Globus pallidus (tissue), 1 donor: ENCODE data around the gene CPN1.
"Not testable (repeated sequence)": the region's sequence is repeated elsewhere in the genome, so short reads cannot be mapped to it uniquely, and the experiment has no call there.

Source experiments
- DNase-seq: peaks from one replicate; pipeline ENCODE4 v3.0.0-alpha.2; 2015; ENCODE audit warnings: low spot score

Gene CPN1

DNA sequence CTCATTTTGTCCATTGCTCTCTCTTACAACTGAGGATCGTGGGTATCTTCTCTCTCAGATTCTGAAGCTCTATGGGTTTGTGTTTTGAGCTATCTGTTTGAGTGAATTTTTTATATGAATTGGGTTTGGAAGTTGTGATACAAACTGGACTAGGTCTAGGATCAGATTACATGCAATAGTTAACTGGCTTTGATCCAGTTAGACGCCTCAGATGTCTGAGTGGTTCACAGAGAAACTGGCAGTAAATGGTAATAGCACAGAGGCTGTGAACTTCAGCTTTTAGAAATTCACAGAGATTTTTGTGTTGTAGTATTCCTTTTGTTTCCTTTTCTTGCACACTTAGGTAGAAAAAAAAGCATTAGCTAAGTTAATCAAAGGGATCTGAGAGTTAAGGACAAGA, 59.3 kb downstream of the CPN1 start:
- DNase-seq = no peak

DNA sequence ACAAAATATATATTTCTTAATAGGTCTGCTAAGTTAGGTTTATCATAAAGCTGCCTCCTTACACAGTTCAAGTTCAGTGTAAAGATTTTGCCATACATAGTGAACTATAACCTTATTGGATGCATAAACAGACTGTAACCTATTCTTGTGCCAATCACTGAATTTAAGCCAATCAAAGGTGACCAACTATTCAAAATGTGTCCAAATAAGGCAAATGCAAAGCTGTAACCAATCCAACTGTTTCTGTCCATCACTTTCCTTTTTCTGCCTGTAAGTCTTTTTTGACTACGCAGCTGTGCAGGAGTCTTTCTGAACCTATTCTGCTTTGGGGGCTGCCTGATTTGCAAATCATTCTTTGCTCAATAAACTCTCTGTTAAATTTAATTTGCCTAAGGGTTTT, 60.3 kb downstream of the CPN1 start:
- no peak for DNase-seq

DNA sequence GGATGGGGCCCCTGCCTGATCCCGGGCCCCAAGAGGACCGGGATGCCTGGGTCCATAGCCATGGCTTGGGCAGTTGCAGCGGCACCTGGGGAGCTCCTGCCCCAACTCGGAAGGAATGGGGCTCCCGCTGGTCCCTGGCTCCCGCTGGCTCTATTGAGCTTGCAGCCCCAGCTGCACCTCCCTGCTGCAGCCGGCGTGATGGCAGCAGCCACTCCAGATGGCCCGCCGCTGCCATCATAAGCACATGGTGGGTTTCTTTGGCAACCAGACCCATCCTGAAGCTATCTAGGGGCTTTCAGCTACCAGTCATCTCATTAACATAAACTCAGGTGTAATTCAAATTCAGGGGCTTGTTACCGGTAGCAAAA, 60.8 kb downstream of the CPN1 start:
- no peak for DNase-seq

DNA sequence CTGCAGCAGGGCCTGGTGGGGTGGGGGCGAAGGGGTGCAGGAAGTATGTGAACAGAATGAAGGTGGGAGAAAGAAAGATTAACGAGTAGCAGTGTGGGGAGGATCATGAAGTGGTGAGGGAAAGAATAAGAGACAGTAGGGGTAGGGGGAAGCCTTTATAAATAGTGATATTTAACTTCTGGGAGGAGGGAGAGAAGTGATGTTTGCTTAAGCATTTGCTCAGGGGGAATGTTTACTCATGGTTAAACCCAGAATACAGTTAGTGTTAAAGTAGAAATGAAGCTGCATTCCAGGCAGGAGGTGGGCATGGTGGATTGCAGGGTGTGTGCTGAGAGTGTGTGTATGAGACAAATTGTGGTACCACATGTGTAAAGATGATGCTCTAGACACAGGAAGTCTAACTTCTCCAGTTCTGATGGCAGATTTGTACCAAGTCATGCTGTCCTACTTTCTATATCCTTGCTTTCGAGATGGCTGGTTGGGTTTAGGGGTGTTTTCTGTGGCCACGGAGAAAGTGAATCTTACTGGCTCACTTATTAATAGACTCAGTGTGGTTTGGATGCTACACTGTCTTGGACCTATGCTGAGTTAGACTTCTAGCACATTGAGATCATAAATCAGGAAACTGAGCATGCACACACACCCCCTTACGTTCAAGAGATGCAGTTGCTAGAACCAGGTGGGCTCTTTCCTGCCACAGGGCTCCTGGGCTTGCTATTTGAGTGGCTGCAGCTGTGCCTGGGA, 61.4 kb downstream of the CPN1 start:
- no peak for DNase-seq

DNA sequence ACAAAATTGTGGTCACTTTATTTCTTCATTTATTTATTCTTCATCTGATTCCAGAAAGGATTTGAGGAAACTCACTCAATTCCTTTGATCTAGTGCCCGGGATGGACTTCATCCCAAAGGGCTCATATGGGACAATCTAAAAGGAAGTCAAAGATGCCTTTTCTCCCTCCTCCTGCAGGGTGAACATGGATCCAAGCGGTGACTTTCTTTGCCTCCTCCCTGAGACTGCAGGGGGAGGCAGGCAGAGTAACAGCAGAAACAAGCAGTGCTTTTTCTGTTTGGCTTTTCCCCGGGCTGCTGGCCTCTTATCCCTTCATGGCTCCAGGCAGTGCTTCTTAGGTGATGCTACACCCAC, 61.9 kb downstream of the CPN1 start:
- DNase-seq = no peak

DNA sequence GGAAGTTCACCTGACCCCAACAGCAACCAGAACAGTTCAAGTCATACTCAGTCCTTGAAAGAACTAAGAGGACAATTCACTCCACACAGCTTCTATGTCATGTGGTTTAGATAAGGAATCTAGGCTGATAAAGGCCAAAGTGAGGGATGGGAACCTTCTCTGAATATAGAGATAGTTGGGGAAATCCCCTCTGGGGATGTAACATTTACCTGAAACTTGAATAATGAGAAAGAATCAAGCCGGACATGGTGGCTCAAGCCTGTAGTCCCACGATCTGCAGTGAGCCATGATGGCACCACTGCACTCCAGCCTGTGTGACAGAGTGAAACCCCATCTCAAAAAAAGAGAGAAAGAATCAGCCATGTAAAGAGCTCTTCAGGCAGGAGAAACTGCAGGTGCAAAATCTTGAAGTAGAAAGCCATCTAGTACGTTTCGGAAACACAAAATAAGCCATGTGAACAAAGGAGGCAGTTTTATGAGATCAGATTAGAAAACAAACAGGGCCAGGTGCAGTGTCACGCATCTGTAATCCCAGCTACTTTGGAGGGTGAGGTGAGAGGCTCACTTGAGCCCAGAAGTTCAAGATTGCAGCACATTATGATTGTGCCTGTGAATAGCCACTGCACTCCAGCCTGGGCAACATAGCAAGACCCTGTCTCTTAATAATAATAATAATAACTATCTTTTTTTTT, 67.5 kb downstream of the CPN1 start:
- DNase-seq = no peak

DNA sequence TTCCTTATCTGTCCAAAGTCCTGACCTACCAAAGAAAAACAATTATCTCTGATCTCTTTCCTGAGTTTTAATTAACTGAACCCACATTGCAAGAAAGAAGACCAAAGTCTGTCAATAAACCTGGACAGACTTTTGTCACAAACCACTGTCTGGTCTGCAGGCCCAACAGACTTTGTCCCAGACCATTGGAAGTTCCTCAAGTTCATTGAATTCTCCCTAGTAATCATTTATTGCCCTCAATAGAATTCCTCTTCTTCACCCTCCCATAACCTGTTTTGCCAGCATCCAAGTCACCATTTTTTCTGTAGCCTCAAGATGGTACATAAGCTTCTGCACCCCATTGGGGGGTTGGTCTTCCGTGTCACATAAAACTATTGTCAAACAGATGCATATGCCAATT, 68.0 kb downstream of the CPN1 start:
- DNase-seq = no peak

DNA sequence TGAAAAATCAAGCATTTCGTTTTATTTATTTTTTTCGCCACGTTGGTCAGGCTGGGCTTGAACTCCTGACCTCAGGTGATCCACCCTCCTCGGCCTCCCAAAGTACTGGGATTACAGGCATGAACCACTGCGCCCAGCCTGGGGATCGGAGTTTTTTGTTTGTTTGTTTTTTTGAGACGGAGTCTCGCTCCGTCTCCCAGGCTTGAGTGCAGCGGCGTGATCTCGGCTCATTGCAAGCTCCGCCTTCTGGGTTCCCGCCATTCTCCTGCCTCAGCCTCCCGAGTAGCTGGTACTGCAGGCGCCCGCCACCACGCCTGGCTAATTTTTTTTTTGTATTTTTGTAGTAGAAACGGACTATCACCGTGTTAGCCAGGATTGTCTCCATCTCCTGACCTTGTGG, 69.8 kb downstream of the CPN1 start:
- DNase-seq = not testable (repeated sequence)

DNA sequence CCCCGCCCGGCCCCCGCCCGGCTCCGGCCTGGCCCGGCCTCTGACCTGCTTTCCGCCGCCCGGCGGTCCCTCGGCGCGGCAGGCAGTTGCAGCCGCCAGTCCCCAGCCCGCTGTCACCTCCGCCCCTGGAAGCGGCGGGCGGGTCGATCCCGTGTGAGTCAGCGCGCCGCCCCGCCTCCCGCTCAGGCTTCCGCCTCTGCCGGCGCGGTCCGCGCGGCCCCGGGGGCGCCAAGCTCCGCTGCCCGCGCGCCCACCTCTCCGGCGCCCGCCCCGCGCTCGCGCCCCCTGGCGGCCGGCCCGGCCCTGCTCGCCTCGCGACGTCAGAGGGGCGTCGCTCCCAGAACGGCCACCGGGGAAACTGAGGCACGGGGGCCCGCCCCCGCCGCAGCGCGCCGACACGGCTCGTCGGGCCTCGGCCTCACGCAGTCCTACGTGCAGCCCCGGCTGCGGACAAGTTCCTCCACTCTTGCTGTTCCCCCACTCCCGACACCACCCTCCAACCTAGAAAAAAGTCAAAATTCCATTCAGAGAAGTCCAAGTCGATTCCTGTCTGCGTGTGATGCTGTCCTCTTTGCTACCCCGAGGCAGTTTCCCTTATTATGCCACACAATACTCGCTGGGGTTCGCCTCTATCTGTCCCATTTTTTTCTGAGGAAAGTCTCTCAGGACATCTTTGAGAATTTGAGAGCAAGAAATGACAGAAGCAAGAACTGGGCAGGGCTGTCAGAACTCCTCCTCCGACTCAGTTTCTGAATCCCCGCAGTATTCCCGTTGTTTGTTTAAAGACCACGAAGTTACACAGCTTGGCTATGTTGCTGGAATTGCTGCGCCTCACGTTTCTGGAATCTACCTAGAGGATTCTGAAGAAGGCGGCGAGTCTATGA, 71.6 kb downstream of the CPN1 start, which contains the start of gene DNMBP:
TSS of gene DNMBP (minus strand) at position 155 of the 884 bp plus-strand sequence. CDS start 37,823 bp downstream, outside the sequence.
- peak; percentile 62 for DNase-seq

DNA sequence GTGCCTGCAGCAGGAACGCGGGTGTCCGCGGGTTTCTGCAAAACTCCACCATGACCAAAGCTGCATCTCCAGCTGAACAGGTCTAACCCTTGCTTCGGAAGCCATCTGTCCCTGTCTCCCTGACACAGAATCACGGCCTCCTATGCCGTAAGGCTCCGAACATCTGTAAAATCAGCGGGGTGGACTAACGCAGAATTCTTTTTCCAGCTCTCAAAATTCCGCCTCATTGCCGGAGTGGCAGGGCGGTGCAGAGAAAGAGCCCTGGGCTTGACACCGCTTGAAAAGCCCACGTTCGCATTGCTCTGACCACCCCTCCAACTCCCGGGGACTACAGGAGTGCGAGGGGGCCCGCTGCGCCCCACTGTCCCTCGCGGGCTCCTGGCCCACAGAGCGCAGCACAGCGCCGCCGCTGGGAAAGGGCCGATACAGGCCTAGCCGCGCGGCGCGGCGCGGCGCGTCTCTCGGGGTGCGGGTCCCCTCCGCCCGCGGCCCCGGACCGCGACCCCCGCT, 72.3 kb downstream of the CPN1 start:
- peak; percentile 45 for DNase-seq

DNA sequence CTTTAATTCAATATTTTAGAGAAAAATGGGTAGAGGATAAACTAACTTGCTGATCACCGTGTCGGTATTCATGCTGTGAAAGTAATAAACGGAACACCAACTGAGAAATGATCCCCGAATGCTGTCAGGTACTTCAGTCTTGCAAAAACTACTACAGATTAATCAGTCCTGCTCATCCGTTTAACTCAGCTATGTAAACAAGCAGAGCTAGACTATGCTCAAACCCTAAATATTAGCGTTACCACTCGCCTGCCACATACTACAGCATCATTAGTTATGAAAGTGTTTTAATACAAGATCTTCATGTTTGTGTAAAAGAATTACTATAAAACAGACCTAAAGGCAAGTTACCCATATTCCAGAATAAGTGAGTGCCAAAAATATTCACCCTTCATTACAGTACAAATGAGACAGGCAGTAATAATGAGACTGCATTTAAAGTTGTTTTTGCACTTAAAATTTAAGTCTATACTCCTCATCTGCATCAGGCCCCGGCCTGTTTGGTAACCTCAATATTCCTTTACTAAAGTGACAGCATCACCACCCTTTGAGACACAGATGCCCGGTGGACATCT, 72.9 kb downstream of the CPN1 start:
- DNase-seq = peak; percentile 3

DNA sequence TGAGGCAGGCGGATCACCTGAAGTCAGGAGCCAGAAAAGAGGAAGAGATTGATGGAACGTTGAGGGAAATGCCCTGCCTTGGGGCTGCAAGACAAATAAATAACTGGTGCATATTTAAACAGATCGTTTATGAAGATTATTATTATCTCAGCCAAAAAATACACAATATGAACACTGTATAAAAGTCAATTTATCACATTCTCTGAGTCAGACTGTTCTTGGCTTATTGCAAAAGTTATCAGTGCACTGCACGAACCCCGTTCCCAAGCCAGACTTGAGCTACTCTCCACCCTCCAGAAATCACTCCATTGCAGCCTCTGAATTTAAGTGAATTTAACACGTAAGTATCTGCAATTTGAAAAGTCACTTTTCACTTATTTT, 73.5 kb downstream of the CPN1 start:
- DNase-seq = no peak

DNA sequence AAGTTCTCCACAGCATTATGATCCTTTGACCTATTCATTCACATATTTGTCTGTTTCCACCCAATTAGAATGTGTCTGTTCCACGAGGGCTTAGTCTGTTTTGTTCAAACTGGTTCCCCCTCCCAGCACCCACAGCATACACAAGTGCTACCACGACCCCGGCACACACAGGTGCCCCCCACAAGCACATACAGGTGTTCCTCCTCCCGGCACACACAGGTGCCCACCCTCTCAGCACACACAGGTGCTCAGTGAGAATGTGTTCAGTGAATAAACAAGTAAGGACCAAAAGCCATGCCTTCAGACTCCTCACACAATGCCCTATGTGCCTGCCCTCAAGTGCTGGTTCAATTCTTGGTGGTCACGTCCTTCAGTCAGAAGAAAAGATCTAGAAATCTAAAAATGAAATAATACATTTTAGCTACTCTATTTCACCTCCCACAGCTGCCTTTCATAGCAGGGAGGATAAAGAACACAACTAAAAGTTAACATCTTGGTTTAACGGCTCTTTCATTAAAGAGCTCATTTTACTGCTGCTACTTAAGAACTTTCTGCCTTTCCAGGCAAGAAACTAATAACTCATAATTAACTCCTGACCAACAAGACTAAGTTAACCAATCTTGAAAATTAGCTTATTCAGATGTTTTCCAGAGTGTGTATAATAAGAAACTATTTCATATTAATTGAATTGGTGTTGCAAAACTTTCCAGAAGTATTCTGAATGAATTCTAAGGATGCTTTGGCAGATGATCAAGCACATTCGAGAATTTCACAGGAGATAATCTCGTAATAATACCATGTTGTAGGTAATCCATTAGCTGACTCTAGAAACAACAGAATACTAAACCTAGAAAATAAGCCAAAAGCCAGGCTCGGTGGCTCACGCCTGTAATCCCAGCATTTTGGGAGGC, 74.2 kb downstream of the CPN1 start:
- DNase-seq = no peak

DNA sequence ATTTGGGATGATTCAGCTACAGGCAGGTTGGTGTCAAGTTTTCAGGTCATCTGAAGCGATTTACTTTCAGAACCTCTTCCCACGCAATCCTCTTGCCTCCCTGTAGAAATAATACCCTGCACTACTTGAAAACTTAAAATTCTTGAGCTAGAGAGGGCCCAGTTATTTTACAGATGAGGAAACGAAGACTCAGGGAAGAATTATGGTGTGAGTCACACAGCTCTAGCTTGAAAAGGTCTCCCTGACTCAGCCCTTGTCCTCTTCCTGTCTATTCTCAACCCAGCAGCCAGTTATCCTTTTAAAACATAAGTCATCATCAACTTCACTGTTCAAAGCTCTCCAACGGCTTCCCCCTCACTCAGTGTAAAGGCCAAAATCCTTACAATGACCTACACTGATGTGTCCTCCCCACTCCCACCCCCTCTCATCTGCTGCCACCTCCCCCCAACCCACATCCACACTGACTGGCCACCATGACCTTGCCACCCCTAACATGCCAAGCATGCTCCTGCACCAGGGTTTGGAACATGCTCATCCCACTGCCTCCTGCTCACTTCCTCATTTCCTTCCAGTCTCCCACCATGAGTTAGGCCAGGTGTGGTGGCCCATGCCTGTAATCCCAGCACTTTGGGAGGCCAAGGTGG, 75.3 kb downstream of the CPN1 start:
- DNase-seq = no peak

DNA sequence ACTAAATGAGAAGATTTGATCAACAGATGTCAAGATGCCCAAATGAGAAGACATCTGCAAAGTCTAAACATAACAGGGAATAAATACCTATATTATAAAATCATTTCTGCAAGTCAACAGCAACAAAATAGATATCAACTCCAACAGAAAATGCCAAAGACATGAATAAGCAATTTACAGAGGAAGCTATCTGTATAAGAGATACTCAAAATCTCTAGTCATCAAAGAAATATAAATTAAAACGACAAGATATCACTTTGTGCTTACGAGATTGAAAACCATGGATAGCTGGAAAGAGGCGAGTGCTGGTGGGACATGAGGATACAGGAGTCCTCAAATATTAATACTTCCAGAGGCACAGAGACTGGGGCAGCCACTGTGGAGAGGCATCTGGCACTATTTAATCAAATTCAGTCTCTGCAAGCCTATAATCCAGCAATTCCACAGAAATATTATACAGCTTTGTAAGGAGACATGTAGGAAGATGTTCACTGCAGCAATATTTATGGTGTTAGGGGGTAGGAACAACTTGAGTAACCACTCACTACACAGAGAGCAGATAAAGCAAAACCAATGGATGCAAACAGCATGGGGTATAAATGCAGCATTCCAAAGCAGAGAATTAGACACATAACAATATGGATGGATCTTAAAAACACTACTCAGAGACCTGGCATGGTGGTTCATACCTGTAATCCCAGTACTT, 76.7 kb downstream of the CPN1 start:
- DNase-seq = no peak

DNA sequence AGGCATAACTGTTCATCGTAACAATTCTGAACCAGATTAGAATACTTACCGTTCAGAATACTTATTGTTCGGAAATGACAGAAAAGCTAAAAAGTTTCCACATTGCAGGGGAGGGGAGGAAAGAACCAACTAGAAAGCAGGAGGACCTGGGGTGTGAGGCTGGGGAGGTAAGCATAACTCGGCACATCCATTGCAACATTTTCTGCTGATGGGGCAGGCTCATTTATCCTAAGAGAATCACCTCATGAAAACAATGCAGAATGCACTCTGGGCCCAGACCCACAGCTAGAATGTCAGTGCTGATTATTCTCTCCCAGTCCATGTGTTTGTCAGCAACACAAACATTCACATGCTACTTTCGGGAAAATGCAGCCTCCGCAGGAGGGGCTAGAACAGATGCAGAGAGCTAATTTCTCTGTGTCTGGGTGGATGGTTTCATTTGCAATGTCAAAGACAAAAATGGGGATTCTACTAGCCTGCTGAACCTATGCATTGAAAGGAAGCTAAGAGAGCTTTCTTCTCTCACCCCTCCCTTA, 81.5 kb downstream of the CPN1 start:
- no peak for DNase-seq

DNA sequence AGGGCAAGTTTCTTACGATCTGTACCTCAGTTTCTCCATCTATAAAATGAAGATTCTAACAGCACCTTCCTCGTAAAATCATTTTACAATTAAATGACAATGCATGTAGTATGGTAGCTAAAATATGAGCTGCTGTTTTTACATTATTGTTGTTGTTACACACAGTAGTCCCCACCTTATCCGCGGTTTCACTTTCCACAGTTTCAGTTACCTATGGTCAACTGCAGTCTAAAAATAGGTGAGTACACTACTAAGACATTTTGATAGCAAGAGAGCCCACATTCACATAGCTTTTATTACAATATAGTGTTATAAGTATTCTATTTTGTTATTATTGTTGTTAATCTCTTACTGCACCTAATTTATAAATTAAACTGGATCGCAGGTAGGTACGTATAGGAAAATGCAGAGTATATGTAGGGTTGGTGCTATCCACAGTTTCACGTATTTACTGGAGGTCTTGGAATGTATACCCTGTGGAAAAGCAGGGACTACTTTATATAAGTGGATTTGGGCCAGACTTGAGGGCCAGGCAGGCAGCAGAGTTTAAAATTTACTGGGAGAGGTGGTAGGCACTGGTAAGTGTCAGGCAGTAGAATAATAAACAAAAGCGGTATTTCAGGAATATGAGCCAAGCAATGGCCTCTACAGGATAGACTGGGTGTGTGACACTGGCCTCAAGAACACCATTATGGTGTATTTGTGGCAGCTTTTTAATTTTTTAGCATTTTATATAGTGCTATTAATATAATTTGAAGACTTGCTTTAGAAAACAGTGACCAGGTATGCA, 82.2 kb downstream of the CPN1 start:
- DNase-seq = no peak

DNA sequence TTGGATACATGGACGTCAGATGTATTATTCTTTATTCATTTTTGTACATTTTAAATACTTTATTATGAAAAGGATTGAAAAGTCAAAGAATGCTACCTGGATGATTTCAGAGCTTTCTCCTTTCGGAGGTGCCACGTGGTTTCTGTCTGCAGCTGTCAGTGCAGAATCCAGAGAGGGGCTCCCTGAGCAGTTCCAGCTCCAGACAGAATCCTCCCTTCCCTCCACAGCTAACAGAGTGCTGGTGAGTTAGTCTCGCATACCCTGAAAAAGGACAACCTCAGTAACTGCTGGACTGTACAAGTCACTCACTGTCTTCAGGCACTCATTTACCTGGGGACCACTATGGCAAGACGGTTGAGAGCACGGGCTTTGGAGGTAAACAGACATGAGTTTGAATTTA, 82.8 kb downstream of the CPN1 start:
- no peak for DNase-seq
